Colonic mucosa (tissue), 4 donors: ENCODE measurements around the gene MRGPRD. TPM values are rescaled to one million over a fixed set of nuclear protein-coding genes. Genes with fewer than 3 reads are reported as not detected.
"Not testable (repeated sequence)": the region's sequence is repeated elsewhere in the genome, so short reads cannot be mapped to it uniquely, and the experiment has no call there.

Experiments used
- DNase-seq: peaks from one replicate; pipeline ENCODE4 v3.0.0-alpha.2; 2020
- H3K27ac ChIP-seq: fragments of 200-600 bp; one replicate; pipeline ENCODE4 v1.8.0; 2021
- H3K27me3 ChIP-seq: fragments of 200-600 bp; one replicate; pipeline ENCODE4 v1.8.0; 2021
- H3K36me3 ChIP-seq: fragments of 200-600 bp; one replicate; pipeline ENCODE4 v1.8.0; 2021
- H3K4me1 ChIP-seq: fragments of 200-600 bp; one replicate; pipeline ENCODE4 v1.8.0; 2021; ENCODE audit warnings: mild to moderate bottlenecking
- H3K4me3 ChIP-seq: fragments of 200-600 bp; one replicate; pipeline ENCODE4 v1.8.0; 2021
- H3K9ac ChIP-seq, 2 donors: one replicate each; pipeline ENCODE4 v1.7.0; 2013; ENCODE audit warnings: control low read depth in 2 of 2, low read depth in 2 of 2, low read length in 2 of 2
- H3K9me3 ChIP-seq: fragments of 200-600 bp; one replicate; pipeline ENCODE4 v1.8.0; 2021
- CTCF ChIP-seq: fragments of 200-600 bp; IDR thresholded peaks from one replicate; pipeline ENCODE4 v1.8.0; 2022; ENCODE audit warnings: antibody characterized with exemption, mild to moderate bottlenecking
- intact Hi-C: fragments of 100-400 bp; cut with DNase I; formaldehyde crosslinking; loops from one replicate; pipeline ENCODE4 v1.14.1; 2022
- total RNA-seq, 2 donors: library from RNA; stranded (reverse); fragmentation: NEBNext Ultra II Directional in 1 of 2; extraction: Animal tissue kit (Norgen Biotek cat#: 25700) in 1 of 2; gene quantifications; one replicate each; pipeline ENCODE4 v1.2.1, GENCODE V29; 2021
- donor health status: healthy.
- donor health status: DM: no; HTN: no; CAD: no.
- donor health status: DM: no; HTN: no; CAD: no.

MRGPRD gene
- total RNA-seq, 2 donors from 2014 or later = not detected

GRCh38 chr11:68974421-68975194 lies 6.2 kb downstream of the MRGPRD start:
- no peak for DNase-seq
- Histone ChIP-seq H3K27ac (no peak overlapping the region), H3K9ac (no peak overlapping the region), H3K4me3 (no peak overlapping the region), H3K27me3 (no peaks in the 10 kb centered on the region), H3K36me3 (no peaks in the 10 kb centered on the region), H3K9me3 (no peaks in the 10 kb centered on the region), H3K4me1 (no peaks in the 10 kb centered on the region)
- intact Hi-C loops = no loop called here
- no peak for TF ChIP-seq CTCF

DNA sequence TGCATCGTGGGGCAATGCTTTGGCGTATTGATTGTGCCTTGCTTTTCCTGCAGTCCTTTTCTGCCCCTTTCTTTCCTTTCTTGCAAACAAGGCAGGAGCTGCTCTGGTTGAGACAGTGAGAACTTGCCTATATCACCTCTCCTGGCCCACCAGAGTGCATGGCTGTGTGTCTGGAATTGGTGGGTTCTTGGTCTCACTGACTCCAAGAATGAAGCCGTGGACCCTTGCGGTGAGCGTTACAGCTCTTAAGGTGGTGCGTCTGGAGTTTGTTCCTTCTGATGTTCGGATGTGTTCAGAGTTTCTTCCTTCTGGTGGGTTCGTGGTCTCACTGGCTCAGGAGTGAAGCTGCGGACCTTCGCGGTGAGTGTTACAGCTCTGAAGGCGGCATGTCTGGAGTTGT lies 7.1 kb downstream of the MRGPRD start:
- intact Hi-C loops, H3K36me3 ChIP-seq, H3K4me3 ChIP-seq, DNase-seq, H3K4me1 ChIP-seq, H3K27me3 ChIP-seq, H3K9ac ChIP-seq, H3K9me3 ChIP-seq, H3K27ac ChIP-seq: not testable (repeated sequence)

GRCh38 chr11:68973219-68973618 lies 7.6 kb downstream of the MRGPRD start:
- H3K9me3 ChIP-seq = no peaks in the 10 kb centered on the region
- no peaks in the 10 kb centered on the region for H3K27me3 ChIP-seq
- intact Hi-C loops = no loop called here
- H3K36me3 ChIP-seq = no peaks in the 10 kb centered on the region
- no peak for TF ChIP-seq CTCF
- no peak overlapping the region for H3K9ac ChIP-seq
- no peak for DNase-seq
- no peak overlapping the region for H3K27ac ChIP-seq
- no peaks in the 10 kb centered on the region for H3K4me1 ChIP-seq
- H3K4me3 ChIP-seq = no peak overlapping the region

- H3K4me1 ChIP-seq = no peaks in the 10 kb centered on the region
- H3K27me3 ChIP-seq = no peaks in the 10 kb centered on the region
- no peak overlapping the region for H3K9ac ChIP-seq
- no peak for DNase-seq
- no peak overlapping the region for H3K27ac ChIP-seq
- H3K36me3 ChIP-seq = no peaks in the 10 kb centered on the region
- intact Hi-C loops = no loop called here
- H3K4me3 ChIP-seq = no peak overlapping the region
- TF ChIP-seq CTCF = no peak
- H3K9me3 ChIP-seq = no peaks in the 10 kb centered on the region
Measured at GRCh38 chr11:68970921-68971636, 9.7 kb downstream of the MRGPRD start.

DNA sequence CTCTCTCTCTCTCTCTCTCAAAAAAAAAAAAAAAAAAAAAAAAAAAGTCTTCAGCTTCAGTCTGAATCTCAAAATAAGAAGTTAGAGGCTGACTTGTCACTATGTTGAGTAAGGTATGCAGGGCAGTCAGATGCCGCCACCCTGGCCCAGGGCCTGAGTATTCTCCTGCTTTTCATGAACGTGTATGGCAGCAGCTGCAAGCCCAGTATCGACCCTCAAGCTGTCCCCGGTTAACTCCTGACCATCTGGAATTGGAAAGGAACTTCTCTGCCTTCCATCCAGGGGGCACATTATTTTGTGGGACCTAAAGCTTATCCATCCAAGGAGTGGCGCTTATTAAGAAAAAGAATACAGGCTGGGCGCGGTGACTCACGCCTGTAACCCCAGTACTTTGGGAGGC lies 11.4 kb downstream of the MRGPRD start:
- H3K27me3 ChIP-seq = no peaks in the 10 kb centered on the region
- no peak overlapping the region for H3K27ac ChIP-seq
- H3K36me3 ChIP-seq = no peaks in the 10 kb centered on the region
- TF ChIP-seq CTCF = no peak
- no peak overlapping the region for H3K9ac ChIP-seq
- no peak overlapping the region for H3K4me3 ChIP-seq
- no peaks in the 10 kb centered on the region for H3K4me1 ChIP-seq
- DNase-seq = no peak
- intact Hi-C loops = no loop called here
- no peaks in the 10 kb centered on the region for H3K9me3 ChIP-seq
